ENCODE results near the gene RIPOR3. TPM values are rescaled to one million over a fixed set of nuclear protein-coding genes. Genes with fewer than 3 reads are reported as not detected.
"Not testable (repeated sequence)": the region's sequence is repeated elsewhere in the genome, so short reads cannot be mapped to it uniquely, and the experiment has no call there.

RIPOR3 gene
- total and polyA plus RNA-seq, 12 donors = 1.6 to 50.2 (median 3.3) TPM

DNA sequence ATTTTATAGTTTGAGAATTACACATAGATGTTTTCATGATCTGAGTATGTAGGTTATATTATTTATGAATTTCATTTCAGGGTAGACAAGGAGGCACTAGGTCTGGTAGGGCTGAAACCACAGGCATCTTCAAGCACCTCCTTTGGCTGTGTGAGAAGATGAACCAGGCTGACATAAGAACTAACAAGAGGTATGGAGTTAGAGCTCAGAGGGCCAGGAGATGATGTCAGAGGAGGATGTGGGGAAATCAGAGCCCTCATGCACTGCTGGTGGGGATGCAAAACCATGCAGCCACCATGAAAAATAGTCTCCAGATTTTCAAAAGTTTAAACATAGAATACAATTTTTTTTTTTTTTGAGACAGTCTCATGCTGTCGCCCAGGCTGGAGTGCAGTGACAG lies 13.6 kb upstream of the RIPOR3 start:
- Histone ChIP-seq H3K9me3 (no peaks in the 10 kb centered on the region), H3K4me1 (peaks cover 0 to 5% (median 0%) of the 10 kb centered on the region in 9 donors), H3K36me3 (no peaks in the 10 kb centered on the region), H3K27me3 (no peaks in the 10 kb centered on the region), H3K4me3 (no peak overlapping the region), H3K27ac (no peak overlapping the region)
- TF ChIP-seq CTCF (IDR thresholded peaks at IDR 0.05) = no peak
- DNase-seq = no peak
- WGBS, 2 donors = 84 to 96% methylated on average over 1 of the region's 1 CpG
- intact Hi-C loops (cut with DNase I) = no loop called here
- no peak for ATAC-seq

DNA sequence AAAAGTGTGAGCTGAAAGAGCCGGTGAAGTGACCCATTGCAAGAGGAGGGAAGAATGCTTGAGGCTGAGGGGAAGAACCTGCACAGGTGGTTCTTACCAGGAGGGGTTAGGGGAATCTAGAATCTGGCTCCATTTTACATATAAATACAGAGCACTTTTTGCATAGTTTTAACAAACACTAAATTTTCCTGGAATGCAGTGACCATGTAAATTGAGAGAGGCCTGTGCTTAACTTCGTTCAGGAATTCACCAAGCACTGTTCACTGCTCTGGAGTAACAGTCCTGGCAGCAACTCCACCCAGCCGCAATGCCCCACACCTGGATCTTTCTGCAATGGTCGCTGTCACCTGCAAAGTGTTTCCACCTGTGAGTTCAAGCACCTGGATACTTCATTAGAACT lies 13.2 kb upstream of the RIPOR3 start:
- Histone ChIP-seq H3K27ac (no peak overlapping the region), H3K9me3 (no peaks in the 10 kb centered on the region), H3K27me3 (no peaks in the 10 kb centered on the region), H3K4me3 (no peak overlapping the region), H3K36me3 (no peaks in the 10 kb centered on the region), H3K4me1 (peaks cover 0 to 5% (median 0%) of the 10 kb centered on the region in 9 donors)
- ATAC-seq (no peak), DNase-seq (no peak)
- intact Hi-C loops (cut with DNase I) = no loop called here
- 83 to 87% methylated on average over 4 of the region's 4 CpGs for WGBS, 2 donors
- TF ChIP-seq CTCF (IDR thresholded peaks at IDR 0.05) = no peak

DNA sequence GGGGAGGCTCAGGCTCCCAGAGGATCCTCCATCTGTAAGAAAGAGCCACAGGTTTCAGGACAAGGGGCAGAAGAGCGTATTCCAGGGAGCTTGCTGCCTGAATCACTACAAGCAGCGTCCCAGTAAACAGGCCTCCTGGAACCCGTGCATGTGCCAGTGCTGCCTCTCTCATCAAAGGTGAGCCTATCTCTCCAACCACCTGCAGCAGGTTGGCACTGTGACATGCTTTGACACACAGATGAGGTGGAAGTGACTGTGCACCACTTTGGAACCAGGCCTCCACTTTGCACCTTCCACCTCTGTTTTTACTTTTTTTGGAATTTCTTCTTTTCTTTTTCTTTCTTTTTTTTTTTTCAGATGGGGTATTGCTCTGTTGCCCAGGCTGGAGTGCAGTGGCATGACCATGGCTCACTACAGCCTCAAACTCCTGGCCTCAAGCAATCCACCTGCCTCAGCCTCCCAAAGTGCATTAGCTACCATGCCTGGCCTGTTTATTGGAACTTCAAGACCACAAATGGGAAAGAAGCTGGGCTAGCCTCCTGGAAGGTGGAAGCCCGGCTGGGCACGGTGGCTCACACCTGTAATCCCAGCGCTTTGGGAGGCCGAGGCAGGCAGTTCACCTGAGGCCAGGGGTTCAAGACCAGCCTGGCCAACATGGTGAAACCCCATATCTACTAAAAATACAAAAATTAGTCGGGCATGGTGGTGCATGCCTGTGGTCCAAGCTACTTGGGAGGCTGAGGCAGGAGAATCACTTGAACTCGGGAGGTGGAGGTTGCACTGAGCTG lies 12.5 kb upstream of the RIPOR3 start:
- H3K4me1 ChIP-seq; ATAC-seq; H3K9me3 ChIP-seq; H3K36me3 ChIP-seq; DNase-seq; H3K4me3 ChIP-seq; intact Hi-C loops (cut with DNase I); H3K27ac ChIP-seq; H3K27me3 ChIP-seq: not testable (repeated sequence)
- 85 to 92% methylated on average over 9 of the region's 9 CpGs for WGBS, 2 donors

- ATAC-seq = no peak
- Histone ChIP-seq H3K9me3 (no peaks in the 10 kb centered on the region), H3K4me3 (no peak overlapping the region), H3K4me1 (no peaks in the 10 kb centered on the region), H3K27ac (no peak overlapping the region), H3K36me3 (no peaks in the 10 kb centered on the region), H3K27me3 (no peaks in the 10 kb centered on the region)
- WGBS, 2 donors = 72 to 81% methylated on average over 11 of the region's 11 CpGs
- DNase-seq = no peak
- intact Hi-C loops (cut with DNase I) = no loop called here
- no peak for TF ChIP-seq CTCF (IDR thresholded peaks at IDR 0.05)
Measured at GRCh38 chr20:50701041-50701963, 10.0 kb upstream of the RIPOR3 start.
